ENCODE measurements around the gene EEF1B2.
"Not testable (repeated sequence)": the region's sequence is repeated elsewhere in the genome, so short reads cannot be mapped to it uniquely, and the experiment has no call there.

The EEF1B2 gene

GRCh38 chr2:206202446-206202845 lies 42.8 kb downstream of the EEF1B2 start:
- no peak overlapping the region for H3K4me3 ChIP-seq (replicated peaks; ENCODE audit: low read depth, low read length)
- DNase-seq (ENCODE audit: extremely low read depth, low read depth): no peak
- TF ChIP-seq, protein P1, sequence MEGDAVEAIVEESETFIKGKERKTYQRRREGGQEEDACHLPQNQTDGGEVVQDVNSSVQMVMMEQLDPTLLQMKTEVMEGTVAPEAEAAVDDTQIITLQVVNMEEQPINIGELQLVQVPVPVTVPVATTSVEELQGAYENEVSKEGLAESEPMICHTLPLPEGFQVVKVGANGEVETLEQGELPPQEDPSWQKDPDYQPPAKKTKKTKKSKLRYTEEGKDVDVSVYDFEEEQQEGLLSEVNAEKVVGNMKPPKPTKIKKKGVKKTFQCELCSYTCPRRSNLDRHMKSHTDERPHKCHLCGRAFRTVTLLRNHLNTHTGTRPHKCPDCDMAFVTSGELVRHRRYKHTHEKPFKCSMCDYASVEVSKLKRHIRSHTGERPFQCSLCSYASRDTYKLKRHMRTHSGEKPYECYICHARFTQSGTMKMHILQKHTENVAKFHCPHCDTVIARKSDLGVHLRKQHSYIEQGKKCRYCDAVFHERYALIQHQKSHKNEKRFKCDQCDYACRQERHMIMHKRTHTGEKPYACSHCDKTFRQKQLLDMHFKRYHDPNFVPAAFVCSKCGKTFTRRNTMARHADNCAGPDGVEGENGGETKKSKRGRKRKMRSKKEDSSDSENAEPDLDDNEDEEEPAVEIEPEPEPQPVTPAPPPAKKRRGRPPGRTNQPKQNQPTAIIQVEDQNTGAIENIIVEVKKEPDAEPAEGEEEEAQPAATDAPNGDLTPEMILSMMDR (IDR thresholded peaks at IDR 0.05; ENCODE audit: low read depth, low read length, missing control alignments): no peak

DNA sequence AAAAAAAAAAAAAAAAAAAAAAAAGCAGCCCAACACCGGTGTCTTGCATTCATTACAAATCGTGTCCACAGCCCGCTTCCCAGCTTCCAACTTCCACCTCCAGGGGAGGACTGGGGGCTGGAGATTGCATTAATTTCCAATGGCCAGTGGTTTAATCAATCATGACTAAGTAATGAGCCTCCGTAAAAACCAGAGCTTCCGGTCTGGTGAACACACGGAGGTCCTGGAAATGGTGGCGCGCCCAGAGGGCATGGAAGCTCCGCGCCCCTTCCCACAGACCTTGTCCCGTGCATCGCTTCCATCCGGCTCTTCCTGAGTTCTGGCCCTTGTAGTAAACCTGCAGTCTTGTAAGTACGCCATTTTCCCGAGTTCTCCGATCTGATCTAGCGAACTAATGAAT lies 43.6 kb downstream of the EEF1B2 start:
- no peak for DNase-seq (ENCODE audit: extremely low read depth, low read depth)
- H3K4me3 ChIP-seq (replicated peaks; ENCODE audit: low read depth, low read length): no peak overlapping the region
- TF ChIP-seq, protein P1 (IDR thresholded peaks at IDR 0.05; ENCODE audit: low read depth, low read length, missing control alignments): no peak

GRCh38 chr2:206204710-206205109 lies 45.0 kb downstream of the EEF1B2 start:
- TF ChIP-seq, protein P1 (IDR thresholded peaks at IDR 0.05; ENCODE audit: low read depth, low read length, missing control alignments): no peak
- no peak for DNase-seq (ENCODE audit: extremely low read depth, low read depth)
- H3K4me3 ChIP-seq (replicated peaks; ENCODE audit: low read depth, low read length): no peak overlapping the region

GRCh38 chr2:206207316-206207715 lies 47.6 kb downstream of the EEF1B2 start:
- not testable (repeated sequence) for DNase-seq (ENCODE audit: extremely low read depth, low read depth); H3K4me3 ChIP-seq (replicated peaks; ENCODE audit: low read depth, low read length)

- no peak for DNase-seq (ENCODE audit: extremely low read depth, low read depth)
- no peak overlapping the region for H3K4me3 ChIP-seq (replicated peaks; ENCODE audit: low read depth, low read length)
- TF ChIP-seq, protein P1 (IDR thresholded peaks at IDR 0.05; ENCODE audit: low read depth, low read length, missing control alignments): no peak
These were observed 49.2 kb downstream of the EEF1B2 start for GRCh38 chr2:206208900-206209299.

DNA sequence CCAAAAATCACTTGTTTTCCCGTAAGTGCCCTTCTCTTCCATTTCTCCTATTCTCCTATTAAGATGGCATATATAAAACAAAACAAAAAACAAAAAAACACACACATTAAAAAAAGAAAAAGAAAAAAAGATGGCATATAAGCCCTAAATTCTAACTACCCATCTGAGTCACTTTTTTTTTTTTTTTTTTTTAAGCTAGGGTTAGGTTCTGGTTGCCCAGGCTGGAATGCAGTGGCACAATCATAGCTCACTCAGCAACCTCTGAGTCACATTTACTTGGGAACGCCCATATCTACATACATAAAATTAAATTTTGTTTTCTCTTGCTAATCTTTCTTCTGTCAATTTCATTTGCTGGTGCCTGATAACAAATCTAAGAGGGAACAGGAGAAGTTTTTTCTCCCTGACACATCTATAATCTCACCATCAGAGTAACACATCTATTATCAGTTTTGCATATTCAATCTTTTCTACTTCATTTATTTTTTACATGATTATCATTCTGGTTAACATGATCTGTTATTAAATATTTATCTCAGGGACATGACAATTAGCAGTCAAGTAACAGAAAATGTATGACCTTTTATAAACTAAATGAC lies 52.1 kb downstream of the EEF1B2 start:
- no peak overlapping the region for H3K4me3 ChIP-seq (replicated peaks; ENCODE audit: low read depth, low read length)
- no peak for DNase-seq (ENCODE audit: extremely low read depth, low read depth)
- TF ChIP-seq, protein P1 (IDR thresholded peaks at IDR 0.05; ENCODE audit: low read depth, low read length, missing control alignments): no peak
